Neural progenitor cell (in vitro differentiated cells): Measurements from ENCODE around the gene TLE6. TPM values are rescaled to one million over a fixed set of nuclear protein-coding genes. Genes with fewer than 3 reads are reported as not detected.

Experiments used
- DNase-seq: peaks from one replicate; pipeline ENCODE4 v3.0.0-alpha.2; 2016; ENCODE audit warnings: low spot score
- H2AFZ ChIP-seq: fragments of 200-600 bp; sonication (generic); replicated peaks from 2 replicates; pipeline ENCODE4 v1.6.1; 2016; ENCODE audit warnings: antibody characterized with exemption
- H3F3A ChIP-seq: fragments of 200-600 bp; sonication (generic); 2 replicates; pipeline ENCODE4 v1.6.1; 2016; ENCODE audit warnings: antibody characterized with exemption, low read depth
- H3K27ac ChIP-seq: fragments of 200-600 bp; sonication (generic); 2 replicates; pipeline ENCODE4 v1.5.1; 2016; ENCODE audit warnings: mild to moderate bottlenecking
- H3K27me3 ChIP-seq: fragments of 200-600 bp; sonication (generic); 2 replicates; pipeline ENCODE4 v1.6.1; 2016; ENCODE audit warnings: mild to moderate bottlenecking, moderate library complexity
- H3K36me3 ChIP-seq: fragments of 200-600 bp; sonication (generic); 2 replicates; pipeline ENCODE4 v1.5.1; 2016
- H3K4me1 ChIP-seq: fragments of 200-600 bp; sonication (generic); 2 replicates; pipeline ENCODE4 v1.6.1; 2016; ENCODE audit warnings: mixed run types
- H3K4me2 ChIP-seq: fragments of 200-600 bp; sonication (generic); 2 replicates; pipeline ENCODE4 v1.6.1; 2016
- H3K4me3 ChIP-seq: fragments of 200-600 bp; sonication (generic); 2 replicates; pipeline ENCODE4 v1.5.1; 2016
- H3K79me2 ChIP-seq: fragments of 200-600 bp; sonication (generic); 2 replicates; pipeline ENCODE4 v1.6.1; 2016; ENCODE audit warnings: low read depth
- H3K9ac ChIP-seq: fragments of 200-600 bp; sonication (generic); 2 replicates; pipeline ENCODE4 v1.6.1; 2016
- H3K9me3 ChIP-seq: fragments of 200-600 bp; sonication (generic); 2 replicates; pipeline ENCODE4 v1.5.1; 2016; ENCODE audit warnings: low read depth
- H4K20me1 ChIP-seq: fragments of 200-600 bp; sonication (generic); 2 replicates; pipeline ENCODE4 v1.6.1; 2016; ENCODE audit warnings: low read depth
- H3K27ac Mint-ChIP-seq: 3 replicates; pipeline ENCODE4 v1.8.0; 2021; ENCODE audit warnings: mixed read lengths
- H3K27me3 Mint-ChIP-seq: 2 replicates; pipeline ENCODE4 v1.8.0; 2022; ENCODE audit warnings: low read depth, mild to moderate bottlenecking, inconsistent platforms, moderate library complexity, mixed read lengths; ENCODE audit not compliant: insufficient read depth
- H3K36me3 Mint-ChIP-seq: 3 replicates; pipeline ENCODE4 v1.8.0; 2021; ENCODE audit warnings: mixed read lengths
- H3K4me1 Mint-ChIP-seq: 3 replicates; pipeline ENCODE4 v1.8.0; 2021; ENCODE audit warnings: mixed read lengths
- H3K4me3 Mint-ChIP-seq: 3 replicates; pipeline ENCODE4 v1.8.0; 2021; ENCODE audit warnings: mild to moderate bottlenecking, moderate library complexity, mixed read lengths
- H3K9me3 Mint-ChIP-seq: 3 replicates; pipeline ENCODE4 v1.8.0; 2020; ENCODE audit warnings: mixed read lengths
- EZH2 ChIP-seq: fragments of 200-600 bp; sonication (generic); IDR thresholded peaks from 2 replicates; pipeline ENCODE4 v1.6.1; 2017; ENCODE audit warnings: antibody characterized with exemption, mild to moderate bottlenecking, moderate library complexity
- EZH2phosphoT487 ChIP-seq: fragments of 200-600 bp; sonication (generic); IDR thresholded peaks from 2 replicates; pipeline ENCODE4 v1.6.1; 2017; ENCODE audit warnings: antibody characterized with exemption
- total RNA-seq: library from RNA; depleted of rRNA; stranded (reverse); fragments of >200 nt; gene quantifications from 2 replicates; pipeline ENCODE4 v1.2.3, GENCODE V29; 2015; ENCODE audit warnings: low replicate concordance
- TF ChIP-seq, protein P1 (sequence below): fragments of 200-600 bp; sonication (generic); IDR thresholded peaks from 2 replicates; pipeline ENCODE4 v1.5.1; 2017; ENCODE audit warnings: antibody characterized with exemption, mild to moderate bottlenecking

TLE6 gene
- total RNA-seq, 1 donor from 2014 or later, result 0.22 TPM

DNA sequence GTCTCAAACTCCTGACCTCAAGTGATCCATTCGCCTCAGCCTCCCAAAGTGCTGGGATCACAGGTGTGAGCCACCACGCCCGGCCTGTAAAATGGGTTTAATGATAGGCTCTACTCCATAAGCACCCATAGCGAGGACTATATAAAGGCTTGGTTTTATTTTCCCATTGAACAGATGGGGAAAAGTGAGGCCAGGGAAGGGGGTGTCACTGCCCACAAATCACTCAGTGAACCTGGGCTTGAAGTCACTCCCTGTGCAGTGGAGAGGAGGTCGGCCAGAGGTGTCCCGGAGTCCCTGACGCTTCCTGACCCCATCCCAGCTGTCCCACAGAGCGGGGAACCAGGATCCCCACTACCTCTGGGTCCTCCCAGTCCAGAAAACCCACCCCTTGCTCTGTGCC, 36.8 kb downstream of the TLE6 start:
- Histone ChIP-seq H3K9me3 (no peaks in the 10 kb centered on the region), H3K36me3 (no peaks in the 10 kb centered on the region), H3K27me3 (no peaks in the 10 kb centered on the region), H3K4me3 (no peak overlapping the region), H3K9ac (no peak overlapping the region), H3K4me1 (peaks cover 10% of the 10 kb centered on the region), H2AFZ (no peak overlapping the region), H3K27ac (no peak overlapping the region), H4K20me1 (no peaks in the 10 kb centered on the region), H3F3A (peaks cover 14% of the 10 kb centered on the region), H3K4me2 (no peak overlapping the region), H3K79me2 (no peaks in the 10 kb centered on the region)
- no peak overlapping the region for H3K4me3 Mint-ChIP-seq
- H3K27ac Mint-ChIP-seq, result no peak overlapping the region
- no peak for DNase-seq
- H3K4me1 Mint-ChIP-seq, result peaks cover 16% of the 10 kb centered on the region
- no peaks in the 10 kb centered on the region for H3K9me3 Mint-ChIP-seq
- no peak for TF ChIP-seq EZH2phosphoT487
- TF ChIP-seq, protein P1, sequence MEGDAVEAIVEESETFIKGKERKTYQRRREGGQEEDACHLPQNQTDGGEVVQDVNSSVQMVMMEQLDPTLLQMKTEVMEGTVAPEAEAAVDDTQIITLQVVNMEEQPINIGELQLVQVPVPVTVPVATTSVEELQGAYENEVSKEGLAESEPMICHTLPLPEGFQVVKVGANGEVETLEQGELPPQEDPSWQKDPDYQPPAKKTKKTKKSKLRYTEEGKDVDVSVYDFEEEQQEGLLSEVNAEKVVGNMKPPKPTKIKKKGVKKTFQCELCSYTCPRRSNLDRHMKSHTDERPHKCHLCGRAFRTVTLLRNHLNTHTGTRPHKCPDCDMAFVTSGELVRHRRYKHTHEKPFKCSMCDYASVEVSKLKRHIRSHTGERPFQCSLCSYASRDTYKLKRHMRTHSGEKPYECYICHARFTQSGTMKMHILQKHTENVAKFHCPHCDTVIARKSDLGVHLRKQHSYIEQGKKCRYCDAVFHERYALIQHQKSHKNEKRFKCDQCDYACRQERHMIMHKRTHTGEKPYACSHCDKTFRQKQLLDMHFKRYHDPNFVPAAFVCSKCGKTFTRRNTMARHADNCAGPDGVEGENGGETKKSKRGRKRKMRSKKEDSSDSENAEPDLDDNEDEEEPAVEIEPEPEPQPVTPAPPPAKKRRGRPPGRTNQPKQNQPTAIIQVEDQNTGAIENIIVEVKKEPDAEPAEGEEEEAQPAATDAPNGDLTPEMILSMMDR, result no peak
- peaks cover 26% of the 10 kb centered on the region for H3K27me3 Mint-ChIP-seq
- H3K36me3 Mint-ChIP-seq, result no peaks in the 10 kb centered on the region

DNA sequence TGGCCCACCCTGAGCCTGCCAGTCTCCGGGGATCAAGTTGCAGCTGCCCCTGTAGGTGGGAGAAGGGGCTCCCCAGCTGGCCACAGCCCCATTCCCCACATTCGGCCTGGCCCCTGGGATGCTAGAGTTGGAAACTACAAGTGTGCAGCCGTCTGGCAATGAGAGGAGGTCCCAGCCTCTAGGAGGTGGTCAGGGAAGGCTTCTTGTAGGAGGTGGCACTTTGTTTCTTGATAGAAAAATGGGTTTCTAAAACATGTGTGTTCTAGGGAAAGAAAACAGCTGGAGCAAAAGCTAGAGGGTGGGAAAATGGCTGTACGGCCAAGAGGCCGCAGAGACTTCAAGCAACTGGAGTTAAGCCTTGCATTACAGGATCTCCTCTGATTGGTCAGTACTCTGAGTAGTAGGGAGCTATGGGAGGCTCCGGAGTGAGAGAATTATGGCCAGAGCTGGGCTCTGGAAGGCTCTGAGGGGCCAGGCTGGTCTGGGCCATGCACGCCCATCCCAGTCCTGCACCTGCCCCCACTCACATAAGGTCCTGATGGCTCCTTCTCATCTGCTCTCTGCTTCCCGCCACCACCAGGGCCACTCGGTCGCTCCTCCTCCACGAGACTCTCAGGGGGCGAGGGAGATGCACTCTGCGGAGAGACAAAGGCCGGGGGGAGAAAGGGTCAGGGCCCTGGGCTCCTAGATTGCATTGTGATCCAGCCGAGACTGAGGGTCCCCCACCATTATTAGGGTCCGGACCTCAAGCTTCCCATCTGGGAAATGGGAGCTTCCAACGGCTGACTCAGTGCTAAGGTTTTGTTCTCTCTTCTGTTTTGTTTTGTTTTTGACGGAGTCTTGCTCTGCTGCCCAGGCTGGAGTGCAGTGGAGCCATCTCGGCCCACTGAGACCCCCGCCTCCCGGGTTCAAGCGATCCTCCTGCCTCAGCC, 38.0 kb downstream of the TLE6 start:
- Mint-ChIP-seq H3K36me3 (no peaks in the 10 kb centered on the region), H3K4me1 (peaks cover 16% of the 10 kb centered on the region), H3K4me3 (no peak overlapping the region), H3K27me3 (peaks cover 28% of the 10 kb centered on the region), H3K9me3 (no peaks in the 10 kb centered on the region), H3K27ac (no peak overlapping the region)
- H3K27ac ChIP-seq, result no peak overlapping the region
- peaks cover 14% of the 10 kb centered on the region for H3F3A ChIP-seq
- no peaks in the 10 kb centered on the region for H3K36me3 ChIP-seq
- no peak for DNase-seq
- no peaks in the 10 kb centered on the region for H3K79me2 ChIP-seq
- H3K9me3 ChIP-seq, result no peaks in the 10 kb centered on the region
- H3K4me2 ChIP-seq, result no peak overlapping the region
- H3K27me3 ChIP-seq, result no peaks in the 10 kb centered on the region
- H3K9ac ChIP-seq, result no peak overlapping the region
- no peaks in the 10 kb centered on the region for H4K20me1 ChIP-seq
- no peak overlapping the region for H2AFZ ChIP-seq
- no peak for TF ChIP-seq EZH2phosphoT487
- H3K4me3 ChIP-seq, result no peak overlapping the region
- peaks cover 10% of the 10 kb centered on the region for H3K4me1 ChIP-seq

DNA sequence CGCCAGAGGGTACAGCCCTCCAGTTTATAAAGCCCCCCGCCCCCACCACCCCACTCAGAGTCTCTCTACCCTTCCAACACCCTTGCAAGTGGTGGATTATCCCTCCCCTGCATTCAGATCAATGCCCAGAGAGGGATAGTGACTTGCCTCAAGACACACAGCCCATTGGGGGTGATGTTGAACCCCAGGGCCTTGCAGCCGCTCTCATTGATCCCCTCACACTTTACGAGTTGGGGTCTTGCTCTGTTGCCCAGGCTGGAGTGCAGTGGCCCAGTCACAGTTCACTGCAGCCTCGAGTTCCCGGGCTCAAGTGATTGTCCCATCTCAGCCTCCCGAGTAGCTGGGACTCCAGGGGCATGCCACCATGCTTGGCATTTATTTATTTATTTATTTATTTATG, 40.6 kb downstream of the TLE6 start:
- H3K4me1 ChIP-seq, result peaks cover 6% of the 10 kb centered on the region
- Mint-ChIP-seq H3K9me3 (peaks cover 3% of the 10 kb centered on the region), H3K36me3 (no peaks in the 10 kb centered on the region), H3K27me3 (peaks cover 20% of the 10 kb centered on the region), H3K4me1 (peaks cover 5% of the 10 kb centered on the region), H3K27ac (no peak overlapping the region), H3K4me3 (no peak overlapping the region)
- no peaks in the 10 kb centered on the region for H3K36me3 ChIP-seq
- H3F3A ChIP-seq, result peaks cover 11% of the 10 kb centered on the region
- no peak overlapping the region for H3K9ac ChIP-seq
- peaks cover 5% of the 10 kb centered on the region for H3K27me3 ChIP-seq
- H2AFZ ChIP-seq, result no peak overlapping the region
- no peak for DNase-seq
- no peak overlapping the region for H3K4me3 ChIP-seq
- no peak overlapping the region for H3K27ac ChIP-seq
- no peaks in the 10 kb centered on the region for H3K9me3 ChIP-seq
- no peaks in the 10 kb centered on the region for H3K79me2 ChIP-seq
- TF ChIP-seq, protein P1, result no peak
- TF ChIP-seq EZH2 (no peak), EZH2phosphoT487 (no peak)
- no peaks in the 10 kb centered on the region for H4K20me1 ChIP-seq
- no peak overlapping the region for H3K4me2 ChIP-seq

DNA sequence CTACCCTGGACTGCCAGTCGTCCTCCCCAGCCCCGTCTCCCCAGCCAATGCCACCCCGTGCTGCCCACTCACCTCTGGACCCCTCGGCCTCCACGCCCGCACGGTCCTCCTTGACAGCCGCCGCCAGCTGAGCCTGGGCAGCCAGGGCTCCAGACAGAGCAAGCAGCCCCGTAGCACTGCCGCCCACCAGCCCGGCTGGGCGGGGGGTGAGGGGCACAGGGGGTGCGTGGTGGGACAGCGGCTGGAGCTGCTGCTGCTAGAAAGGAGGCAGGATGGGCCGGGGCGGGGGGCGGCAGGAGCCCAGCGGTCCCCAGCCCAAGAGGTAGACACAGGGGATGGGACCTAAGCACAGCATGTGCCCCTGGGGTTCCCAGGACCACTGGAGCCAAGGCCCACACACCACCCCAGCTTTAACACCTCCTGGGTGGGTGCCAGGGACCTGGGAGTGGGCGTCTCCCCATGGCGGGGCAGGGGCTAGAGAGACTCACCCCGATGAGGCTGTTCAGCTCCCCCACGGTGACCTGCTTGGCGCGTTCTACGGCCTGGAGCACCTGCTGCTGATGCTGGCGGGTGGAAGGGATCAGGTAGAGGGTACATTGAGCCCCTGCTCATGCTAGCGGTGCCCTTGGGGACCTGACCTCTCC, 42.0 kb downstream of the TLE6 start:
- H3K27me3 Mint-ChIP-seq, result peaks cover 25% of the 10 kb centered on the region
- TF ChIP-seq, protein P1, result no peak
- TF ChIP-seq EZH2 (no peak), EZH2phosphoT487 (no peak)
- Histone ChIP-seq H3K27me3 (peaks cover 19% of the 10 kb centered on the region), H3K4me3 (no peak overlapping the region), H3K4me1 (no peaks in the 10 kb centered on the region), H3K4me2 (no peak overlapping the region), H4K20me1 (no peaks in the 10 kb centered on the region), H3K9me3 (no peaks in the 10 kb centered on the region), H3K9ac (no peak overlapping the region), H3K79me2 (no peaks in the 10 kb centered on the region), H3K36me3 (no peaks in the 10 kb centered on the region), H3F3A (no peaks in the 10 kb centered on the region), H3K27ac (no peak overlapping the region), H2AFZ (no peak overlapping the region)
- H3K9me3 Mint-ChIP-seq, result peaks cover 3% of the 10 kb centered on the region
- H3K36me3 Mint-ChIP-seq, result no peaks in the 10 kb centered on the region
- H3K4me3 Mint-ChIP-seq, result no peak overlapping the region
- no peaks in the 10 kb centered on the region for H3K4me1 Mint-ChIP-seq
- H3K27ac Mint-ChIP-seq, result no peak overlapping the region
- DNase-seq, result no peak
